Measurements from ENCODE around the gene DICER1.

DICER1 gene

GRCh38 chr14:95134304-95134933, 22.9 kb downstream of the DICER1 start:
- H3K4me3 ChIP-seq (ENCODE audit: low read depth, low read length) = no peak overlapping the region
- no peak for TF ChIP-seq CTCF (conservative IDR thresholded peaks at IDR 0.05; ENCODE audit: low read depth, low read length)
- peak; percentile 82 for DNase-seq (ENCODE audit: low read depth)

- DNase-seq (ENCODE audit: low read depth) = peak; percentile 32
- H3K4me3 ChIP-seq (ENCODE audit: low read depth, low read length) = no peak overlapping the region
- no peak for TF ChIP-seq CTCF (conservative IDR thresholded peaks at IDR 0.05; ENCODE audit: low read depth, low read length)
Measured at GRCh38 chr14:95133282-95133681, 24.0 kb downstream of the DICER1 start.

- no peak for DNase-seq (ENCODE audit: low read depth)
- no peak overlapping the region for H3K4me3 ChIP-seq (ENCODE audit: low read depth, low read length)
- no peak for TF ChIP-seq CTCF (conservative IDR thresholded peaks at IDR 0.05; ENCODE audit: low read depth, low read length)
Measured at GRCh38 chr14:95132760-95133159, 24.6 kb downstream of the DICER1 start.

GRCh38 chr14:95130549-95130948, 26.8 kb downstream of the DICER1 start:
- no peak overlapping the region for H3K4me3 ChIP-seq (ENCODE audit: low read depth, low read length)
- TF ChIP-seq CTCF (conservative IDR thresholded peaks at IDR 0.05; ENCODE audit: low read depth, low read length) = no peak
- DNase-seq (ENCODE audit: low read depth) = no peak

- no peak for DNase-seq (ENCODE audit: low read depth)
- no peak overlapping the region for H3K4me3 ChIP-seq (ENCODE audit: low read depth, low read length)
Measured at GRCh38 chr14:95128140-95128539, 29.2 kb downstream of the DICER1 start.

GRCh38 chr14:95127531-95127911, 29.8 kb downstream of the DICER1 start:
- no peak for TF ChIP-seq CTCF (conservative IDR thresholded peaks at IDR 0.05; ENCODE audit: low read depth, low read length)
- H3K4me3 ChIP-seq (ENCODE audit: low read depth, low read length) = no peak overlapping the region
- no peak for DNase-seq (ENCODE audit: low read depth)

More at GRCh38 chr14:95128140-95128539, 29.2 kb downstream of the DICER1 start:
- no peak for TF ChIP-seq CTCF (conservative IDR thresholded peaks at IDR 0.05; ENCODE audit: low read depth, low read length)

GRCh38 chr14:95126906-95127530, 30.3 kb downstream of the DICER1 start:
- no peak for DNase-seq (ENCODE audit: low read depth)
- H3K4me3 ChIP-seq (ENCODE audit: low read depth, low read length) = no peak overlapping the region
- no peak for TF ChIP-seq CTCF (conservative IDR thresholded peaks at IDR 0.05; ENCODE audit: low read depth, low read length)

Data from choroid plexus epithelial cell (primary cell).